SJCRH30 (cell line): ENCODE results near the gene HAGH. TPM values are rescaled to one million over a fixed set of nuclear protein-coding genes. Genes with fewer than 3 reads are reported as not detected.

ENCODE experiments used
- DNase-seq, 2 experiments: peaks; one replicate each; pipeline ENCODE4 v3.0.0-alpha.2; 2015 to 2020
- H3K27ac ChIP-seq: fragments of 250-450 bp; sonication (Bioruptor Pico); 2 replicates; pipeline ENCODE4 v1.5.1; 2020; ENCODE audit warnings: mild to moderate bottlenecking, moderate library complexity
- H3K27me3 ChIP-seq: fragments of 250-450 bp; sonication (Bioruptor Pico); 2 replicates; pipeline ENCODE4 v1.5.1; 2020; ENCODE audit warnings: mild to moderate bottlenecking, moderate library complexity
- H3K36me3 ChIP-seq: fragments of 250-450 bp; sonication (Bioruptor Pico); 2 replicates; pipeline ENCODE4 v1.5.1; 2020; ENCODE audit warnings: mild to moderate bottlenecking, moderate library complexity
- H3K4me1 ChIP-seq: fragments of 250-450 bp; sonication (Bioruptor Pico); 2 replicates; pipeline ENCODE4 v1.5.1; 2020; ENCODE audit warnings: mild to moderate bottlenecking, moderate library complexity
- H3K4me3 ChIP-seq: fragments of 250-450 bp; sonication (Bioruptor Pico); 2 replicates; pipeline ENCODE4 v1.5.1; 2020; ENCODE audit warnings: mild to moderate bottlenecking, moderate library complexity
- H3K9me3 ChIP-seq: fragments of 250-450 bp; sonication (Bioruptor Pico); replicated peaks from 2 replicates; pipeline ENCODE4 v1.5.1; 2020; ENCODE audit warnings: mild to moderate bottlenecking, moderate library complexity
- total RNA-seq: library from RNA; depleted of rRNA; stranded (reverse); fragments of >200 nt; shearing (Covaris generic); gene quantifications from 2 replicates; pipeline ENCODE4 v1.2.3, GENCODE V29; 2014

HAGH gene
- total RNA-seq, 1 experiment from 2014 or later: 14.6 TPM

DNA sequence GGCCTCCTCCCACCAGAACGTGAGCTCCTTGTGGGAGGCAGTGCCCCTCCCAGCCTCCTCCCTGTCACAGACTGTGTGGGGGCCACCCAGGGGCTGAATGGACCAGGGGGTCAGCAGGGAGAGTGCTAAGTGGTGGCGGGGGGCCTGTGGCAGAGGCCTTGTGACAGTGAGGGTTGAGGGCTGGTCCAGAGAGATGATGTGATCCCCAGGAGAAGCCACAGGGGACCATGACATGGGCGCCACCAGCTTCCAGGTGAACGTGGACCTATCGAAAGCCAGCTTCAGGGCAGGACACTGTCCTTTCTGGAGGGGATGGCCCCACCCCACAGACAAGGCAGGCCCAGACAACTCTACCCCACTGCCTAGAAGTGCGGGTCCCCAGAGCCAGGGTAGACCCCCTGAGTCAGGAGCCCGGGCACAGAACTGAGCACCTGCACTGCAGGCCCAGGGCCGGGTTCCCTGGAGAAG is 47.4 kb downstream of the HAGH start:
- Histone ChIP-seq H3K4me3 (no peak overlapping the region), H3K4me1 (peaks cover 2% of the 10 kb centered on the region; the same call in 1 of the 2 replicates), H3K9me3 (no peaks in the 10 kb centered on the region), H3K27me3 (no peaks in the 10 kb centered on the region), H3K27ac (no peak overlapping the region), H3K36me3 (no peaks in the 10 kb centered on the region)
- no peak for DNase-seq

DNA sequence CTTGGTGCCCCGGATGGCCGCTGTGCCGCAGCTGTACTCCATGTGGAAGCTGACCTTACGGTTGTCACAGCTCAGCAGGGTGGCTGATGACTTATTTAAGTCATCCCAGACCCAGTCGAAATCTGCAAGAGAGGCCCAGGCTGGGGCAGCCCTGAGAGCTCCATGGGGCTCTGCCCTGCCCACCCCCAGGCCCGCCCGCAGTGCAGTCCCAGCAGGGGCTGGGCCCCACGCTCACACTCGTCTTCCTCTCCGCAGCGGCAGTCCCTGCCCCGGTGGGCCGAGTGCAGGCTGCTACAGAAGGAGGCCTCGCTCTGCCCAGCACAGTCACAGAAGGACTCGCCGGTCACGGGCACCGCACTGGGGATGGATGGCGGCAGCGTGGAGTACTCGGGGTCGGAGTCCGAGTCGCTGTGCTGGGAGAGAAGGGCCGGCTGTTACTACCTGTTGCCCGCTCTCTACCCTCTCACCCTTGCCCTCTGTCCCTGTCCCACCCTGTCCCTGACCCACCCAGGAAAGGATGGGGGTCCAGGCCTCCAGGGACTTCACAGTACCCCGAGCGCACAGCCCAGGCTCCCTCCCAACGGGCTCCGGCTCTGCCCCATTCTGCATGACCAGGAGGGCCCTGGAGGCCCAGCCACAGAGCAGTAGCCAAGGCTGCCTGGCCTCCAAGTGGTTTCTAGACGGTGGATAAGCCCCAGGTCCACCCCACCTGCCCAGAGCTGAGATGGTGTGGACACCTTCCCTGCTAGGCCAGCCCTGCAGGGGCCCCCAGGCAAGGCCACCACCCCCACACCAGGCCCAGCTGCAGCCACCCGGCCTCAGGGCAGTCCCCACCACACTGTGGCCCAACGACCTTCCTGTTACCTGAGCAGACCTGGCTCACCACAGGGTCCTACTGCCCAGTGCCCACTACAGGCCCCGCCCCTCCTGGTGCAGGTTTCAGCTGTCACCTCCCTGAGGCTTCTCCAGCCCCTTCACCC is 48.1 kb downstream of the HAGH start:
- H3K9me3 ChIP-seq: no peaks in the 10 kb centered on the region
- H3K36me3 ChIP-seq: no peaks in the 10 kb centered on the region

DNA sequence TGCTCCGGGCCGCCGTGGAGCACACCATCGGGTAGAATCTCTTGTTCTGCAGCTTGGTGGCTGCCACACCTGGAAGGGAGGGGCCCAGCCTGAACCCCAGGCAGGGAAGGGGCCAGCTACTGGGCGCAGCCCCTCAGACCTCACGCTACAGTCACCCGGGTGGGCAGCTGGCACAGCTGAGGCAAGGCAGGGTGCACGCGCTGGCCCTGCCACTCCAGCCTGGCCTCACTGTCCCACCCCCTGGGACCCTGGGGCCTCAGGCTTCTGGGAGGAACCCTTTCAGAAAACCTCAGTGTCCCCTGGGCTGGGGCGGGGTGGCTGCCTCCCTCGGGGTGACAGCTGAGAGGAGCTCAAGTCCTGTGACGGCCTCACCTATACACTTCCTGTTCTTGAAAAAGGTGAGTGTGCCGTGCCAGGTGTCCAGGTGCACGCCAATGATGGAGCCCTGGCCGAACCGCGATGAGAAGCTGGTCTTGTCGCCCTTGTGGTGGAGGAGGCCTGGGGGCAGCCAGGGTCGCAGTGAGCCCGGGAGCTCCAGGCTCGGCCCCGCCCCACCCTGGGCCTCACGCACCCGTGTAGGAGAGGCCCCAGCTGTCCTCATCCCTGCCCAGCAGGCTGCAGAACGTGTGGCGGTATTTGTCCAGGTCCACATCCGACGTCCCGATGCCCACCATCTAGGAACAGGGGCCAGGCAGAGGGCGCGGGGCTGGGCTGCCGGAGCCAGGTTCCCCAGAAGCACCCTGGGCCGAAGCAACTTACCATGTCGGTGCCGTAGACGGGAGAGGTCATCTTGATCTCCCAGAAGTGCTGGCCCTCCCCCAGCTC is 49.0 kb downstream of the HAGH start:
- no peak overlapping the region for H3K4me3 ChIP-seq
- H3K36me3 ChIP-seq: no peaks in the 10 kb centered on the region
- H3K27me3 ChIP-seq: no peaks in the 10 kb centered on the region
- DNase-seq: no peak
- H3K4me1 ChIP-seq: peaks cover 6% of the 10 kb centered on the region; the same call in 1 of the 2 replicates
- no peaks in the 10 kb centered on the region for H3K9me3 ChIP-seq
- no peak overlapping the region for H3K27ac ChIP-seq

More for the DNA sequence above, 48.1 kb downstream of the HAGH start:
- no peaks in the 10 kb centered on the region for H3K27me3 ChIP-seq
- no peak overlapping the region for H3K27ac ChIP-seq
- no peak overlapping the region for H3K4me3 ChIP-seq
- DNase-seq: no peak
- peaks cover 6% of the 10 kb centered on the region; the same call in 1 of the 2 replicates for H3K4me1 ChIP-seq

DNA sequence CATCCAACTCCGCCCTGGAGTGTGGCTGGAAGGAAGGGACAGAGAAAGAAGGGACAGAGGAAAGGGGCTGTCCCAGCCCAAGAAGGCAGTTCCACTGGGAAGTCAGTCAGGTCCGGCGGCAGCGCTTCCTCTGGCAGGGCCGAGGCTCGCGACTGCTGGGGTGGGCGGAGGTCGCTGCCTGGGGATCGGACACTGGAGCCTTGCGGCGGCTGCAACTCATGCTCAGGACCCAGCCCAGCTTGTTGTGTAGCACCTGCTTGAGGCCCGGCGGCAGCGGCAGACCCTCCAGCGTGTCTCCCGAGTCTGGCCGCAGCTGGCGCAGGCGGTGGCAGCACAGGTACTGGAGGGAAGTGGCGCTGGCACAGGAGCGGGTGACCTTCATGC is 49.6 kb downstream of the HAGH start:
- peaks cover 6% of the 10 kb centered on the region; the same call in 1 of the 2 replicates for H3K4me1 ChIP-seq

DNA sequence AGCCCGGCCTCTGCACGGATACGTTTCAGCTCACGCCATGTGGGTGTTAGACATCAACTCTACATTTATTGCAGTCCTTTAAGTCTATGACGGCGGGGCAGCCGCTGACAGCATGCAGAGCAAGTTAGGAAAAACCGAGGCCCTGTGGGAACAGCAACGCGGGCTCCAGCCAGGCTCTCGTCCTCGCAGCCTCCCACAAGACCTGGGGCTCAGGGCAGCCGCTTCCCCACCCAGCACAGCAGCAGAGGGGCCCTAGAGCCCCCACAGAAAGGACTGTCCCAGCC is 50.0 kb downstream of the HAGH start:
- H3K36me3 ChIP-seq: no peaks in the 10 kb centered on the region
- no peak overlapping the region for H3K27ac ChIP-seq
- no peak for DNase-seq
- no peaks in the 10 kb centered on the region for H3K27me3 ChIP-seq
- H3K4me3 ChIP-seq: no peak overlapping the region
- no peaks in the 10 kb centered on the region for H3K9me3 ChIP-seq
- peaks cover 6% of the 10 kb centered on the region; the same call in 1 of the 2 replicates for H3K4me1 ChIP-seq

More for the DNA sequence above, 49.6 kb downstream of the HAGH start:
- Histone ChIP-seq H3K27ac (no peak overlapping the region), H3K36me3 (no peaks in the 10 kb centered on the region), H3K4me3 (no peak overlapping the region), H3K27me3 (no peaks in the 10 kb centered on the region), H3K9me3 (no peaks in the 10 kb centered on the region)
- no peak for DNase-seq

DNA sequence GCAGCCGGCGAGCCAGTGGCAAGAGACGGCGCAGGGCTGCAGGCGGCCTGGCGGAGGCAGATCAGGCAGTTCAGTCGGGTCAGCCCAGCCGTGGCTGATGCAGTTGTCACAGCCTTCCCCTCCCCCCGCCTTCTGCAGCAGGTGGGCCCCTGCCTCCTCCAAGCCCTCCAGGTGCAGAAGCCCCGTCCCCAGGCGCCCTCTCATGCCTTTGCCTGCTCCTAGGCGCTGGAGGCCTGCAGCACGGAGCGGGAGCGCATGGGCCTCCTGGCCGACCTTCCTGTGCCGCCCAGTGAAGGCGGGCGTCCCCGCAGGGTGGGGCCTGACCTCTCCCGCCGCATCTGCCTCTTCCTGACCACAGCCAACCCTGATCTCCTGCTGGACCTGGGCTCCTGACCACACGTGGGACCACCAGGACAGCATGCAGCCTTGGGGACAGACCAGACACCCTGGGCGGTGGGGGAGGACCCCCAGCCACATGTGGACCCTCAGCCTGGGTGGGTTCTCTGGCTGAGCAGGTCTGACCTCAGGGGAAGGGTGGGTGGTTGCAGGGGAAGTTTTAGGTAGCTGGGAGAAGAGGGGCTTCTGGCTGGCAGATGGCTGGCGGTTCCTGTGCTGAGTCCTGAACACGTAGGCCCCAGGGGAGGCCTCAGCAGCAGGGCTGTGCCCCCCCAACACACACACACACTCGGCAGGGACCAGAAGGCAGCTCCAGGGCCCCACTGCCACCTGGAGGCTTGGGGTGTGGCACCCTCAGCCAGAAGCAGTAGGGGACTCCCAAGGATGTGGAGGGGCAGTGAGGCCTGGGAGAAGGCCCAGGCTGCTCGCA is 50.6 kb downstream of the HAGH start:
- Histone ChIP-seq H3K4me1 (peaks cover 6% of the 10 kb centered on the region; the same call in 1 of the 2 replicates), H3K27me3 (no peaks in the 10 kb centered on the region), H3K36me3 (no peaks in the 10 kb centered on the region), H3K27ac (no peak overlapping the region), H3K9me3 (no peaks in the 10 kb centered on the region), H3K4me3 (no peak overlapping the region)
- DNase-seq: no peak

DNA sequence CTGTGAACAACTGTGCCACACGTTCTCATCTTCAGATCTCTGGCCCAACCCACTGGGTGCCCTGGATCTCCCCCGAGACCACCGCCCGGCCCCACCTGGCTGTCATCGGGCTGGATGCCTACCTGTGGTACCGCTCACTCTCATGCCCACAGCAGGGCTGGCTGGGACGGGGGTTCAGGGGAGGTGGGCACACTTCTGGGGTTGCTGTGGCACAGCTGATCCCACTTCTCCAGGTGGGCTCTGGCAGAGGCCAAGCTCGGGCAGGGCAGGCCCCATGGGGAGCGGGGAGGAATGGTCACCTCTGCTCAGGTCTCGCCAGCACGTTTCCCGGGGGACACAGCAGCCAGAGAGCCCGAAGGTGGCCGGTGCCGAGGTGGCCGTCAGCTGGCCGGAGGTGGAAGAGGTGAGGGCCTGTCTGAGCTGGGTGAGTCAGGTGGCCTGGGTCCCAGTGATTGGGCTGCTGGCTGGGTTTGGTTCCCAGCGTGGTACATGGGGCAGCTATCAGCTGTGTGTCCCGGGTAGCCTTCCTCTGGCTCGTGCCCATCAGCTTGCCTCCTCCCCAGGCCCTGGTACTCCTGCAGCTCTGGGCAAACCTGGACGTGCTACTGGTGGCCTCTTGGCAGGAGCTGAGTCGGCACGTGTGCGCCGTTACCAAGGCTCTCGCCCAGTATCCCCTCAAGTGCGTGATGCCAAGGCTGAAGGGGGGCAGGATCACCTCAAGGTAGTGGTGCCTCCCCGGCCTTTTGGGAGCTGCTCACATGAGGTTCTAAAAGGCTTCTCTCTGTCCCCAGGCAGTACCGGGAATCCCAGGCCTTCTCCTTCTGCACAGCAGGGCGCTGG is 51.4 kb downstream of the HAGH start:
- H3K4me3 ChIP-seq: no peak overlapping the region
- H3K27me3 ChIP-seq: no peaks in the 10 kb centered on the region
- no peaks in the 10 kb centered on the region for H3K9me3 ChIP-seq
- H3K4me1 ChIP-seq: peaks cover 6% of the 10 kb centered on the region; the same call in 1 of the 2 replicates
- H3K36me3 ChIP-seq: peaks cover 6% of the 10 kb centered on the region; the same call in 1 of the 2 replicates
- H3K27ac ChIP-seq: no peak overlapping the region
- DNase-seq: no peak

DNA sequence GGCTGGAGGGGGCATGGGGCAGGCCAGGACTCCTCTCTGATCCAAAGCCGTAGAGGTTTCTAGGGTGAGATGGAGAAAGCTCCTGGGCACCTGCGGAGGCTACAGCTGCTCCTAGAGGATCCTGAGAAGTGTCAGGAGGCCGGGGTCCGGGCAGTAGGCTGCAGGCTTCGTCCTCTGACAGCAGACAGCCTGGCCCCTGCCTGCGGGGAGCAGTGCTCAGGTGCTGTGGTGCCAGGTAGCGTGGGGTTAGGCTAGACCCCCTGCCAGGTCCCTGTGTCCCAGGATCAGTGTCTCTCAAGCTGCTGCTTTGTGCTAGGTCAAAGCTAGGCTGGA is 52.2 kb downstream of the HAGH start:
- DNase-seq: no peak
- Histone ChIP-seq H3K4me3 (peak overlapping the region; percentile 97), H3K36me3 (peaks cover 8% of the 10 kb centered on the region; the same call in 1 of the 2 replicates), H3K27ac (no peak overlapping the region), H3K4me1 (peaks cover 6% of the 10 kb centered on the region; the same call in 1 of the 2 replicates), H3K9me3 (no peaks in the 10 kb centered on the region), H3K27me3 (no peaks in the 10 kb centered on the region)

DNA sequence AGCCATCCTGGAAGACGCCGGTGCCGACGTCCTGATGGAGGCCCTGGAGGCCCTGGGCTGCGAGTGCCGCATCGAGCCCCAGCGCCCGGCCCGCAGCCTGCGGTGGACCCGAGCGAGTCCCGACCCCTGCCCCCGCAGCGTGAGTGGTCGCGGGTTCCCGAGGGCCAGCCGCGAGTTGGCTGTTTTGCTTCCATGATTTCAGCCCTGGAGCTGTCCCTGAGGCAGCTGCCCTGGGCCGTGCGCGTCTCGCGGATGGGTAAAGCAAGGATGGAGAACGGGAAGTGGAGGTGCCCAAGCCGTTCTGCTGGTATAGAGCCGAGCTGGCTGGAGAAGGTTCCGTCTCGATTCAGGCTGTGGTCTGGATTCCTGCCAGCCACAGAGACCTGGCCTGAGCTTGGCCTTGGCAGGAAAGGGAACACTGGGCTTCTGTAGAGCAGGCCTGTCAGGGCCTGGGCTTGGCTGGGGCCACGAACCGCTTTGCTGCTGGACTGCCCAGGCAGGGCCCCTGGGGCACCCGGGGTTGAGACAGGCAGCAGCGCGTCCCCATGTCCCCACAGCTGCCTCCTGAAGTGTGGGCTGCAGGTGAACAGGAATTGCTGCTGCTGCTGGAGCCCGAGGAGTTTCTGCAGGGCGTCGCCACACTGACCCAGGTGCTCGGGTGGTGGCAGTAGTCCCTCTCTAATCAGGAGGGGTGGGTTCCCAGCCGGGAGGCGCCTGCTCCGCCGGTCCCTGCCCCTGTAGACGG is 52.8 kb downstream of the HAGH start:
- Histone ChIP-seq H3K4me3 (peak overlapping the region; percentile 97), H3K36me3 (peaks cover 8% of the 10 kb centered on the region; the same call in 1 of the 2 replicates), H3K9me3 (no peaks in the 10 kb centered on the region), H3K27me3 (no peaks in the 10 kb centered on the region), H3K27ac (peak overlapping the region; percentile 71), H3K4me1 (peaks cover 6% of the 10 kb centered on the region; the same call in 1 of the 2 replicates)
- DNase-seq: peak in 1 of 2 experiments; percentile 33

DNA sequence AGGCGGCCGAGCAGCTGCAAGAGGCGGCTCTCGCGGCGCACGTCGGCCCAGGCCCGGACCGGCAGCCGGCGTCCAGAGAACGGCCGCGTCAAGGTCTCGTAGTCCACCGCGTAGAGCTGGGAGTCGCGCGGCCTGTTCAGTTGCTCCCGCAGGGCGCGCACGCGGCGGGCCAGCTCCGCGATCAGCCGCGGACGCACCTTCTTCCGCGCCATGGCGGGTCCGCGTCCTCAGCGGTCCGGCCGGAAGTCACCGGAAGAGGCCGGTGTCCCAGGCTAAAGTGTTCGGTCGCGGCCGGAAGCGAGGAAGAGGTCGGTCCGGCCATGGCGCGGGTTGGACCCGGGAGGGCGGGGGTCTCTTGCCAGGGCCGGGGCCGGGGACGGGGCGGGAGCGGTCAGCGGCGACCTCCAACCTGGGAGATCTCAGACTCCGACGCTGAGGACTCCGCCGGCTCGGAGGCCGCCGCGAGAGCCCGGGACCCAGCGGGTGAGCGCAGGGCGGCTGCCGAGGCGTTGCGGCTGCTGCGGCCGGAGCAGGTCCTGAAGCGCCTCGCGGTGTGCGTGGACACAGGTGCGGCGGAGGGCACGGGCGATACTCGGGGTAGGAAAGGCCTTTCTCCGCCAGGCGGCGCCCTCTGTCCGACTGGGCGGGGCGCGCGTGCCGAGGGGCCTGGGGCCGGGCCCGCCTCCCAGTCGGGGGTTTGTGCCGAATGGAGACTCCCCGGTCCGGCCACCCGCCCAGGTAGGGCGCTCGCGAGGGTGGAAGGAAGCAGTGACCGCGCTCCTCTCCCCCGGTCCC is 53.5 kb downstream of the HAGH start, which contains the start of gene MRPS34:
Gene MRPS34, minus strand, starts transcription at position 227 of the 795 bp plus-strand sequence. Its CDS starts 15 bp downstream, at position 212.
- H3K27me3 ChIP-seq: no peaks in the 10 kb centered on the region
- DNase-seq: peak; percentile 86 to 88
- peak within 1 kb of the TSS; percentile 97 for H3K4me3 ChIP-seq
- peaks cover 6% of the 10 kb centered on the region; the same call in 1 of the 2 replicates for H3K4me1 ChIP-seq
- peak within 1 kb of the TSS; percentile 71 for H3K27ac ChIP-seq
- H3K36me3 ChIP-seq: peaks cover 8% of the 10 kb centered on the region; the same call in 1 of the 2 replicates
- H3K9me3 ChIP-seq: no peaks in the 10 kb centered on the region

DNA sequence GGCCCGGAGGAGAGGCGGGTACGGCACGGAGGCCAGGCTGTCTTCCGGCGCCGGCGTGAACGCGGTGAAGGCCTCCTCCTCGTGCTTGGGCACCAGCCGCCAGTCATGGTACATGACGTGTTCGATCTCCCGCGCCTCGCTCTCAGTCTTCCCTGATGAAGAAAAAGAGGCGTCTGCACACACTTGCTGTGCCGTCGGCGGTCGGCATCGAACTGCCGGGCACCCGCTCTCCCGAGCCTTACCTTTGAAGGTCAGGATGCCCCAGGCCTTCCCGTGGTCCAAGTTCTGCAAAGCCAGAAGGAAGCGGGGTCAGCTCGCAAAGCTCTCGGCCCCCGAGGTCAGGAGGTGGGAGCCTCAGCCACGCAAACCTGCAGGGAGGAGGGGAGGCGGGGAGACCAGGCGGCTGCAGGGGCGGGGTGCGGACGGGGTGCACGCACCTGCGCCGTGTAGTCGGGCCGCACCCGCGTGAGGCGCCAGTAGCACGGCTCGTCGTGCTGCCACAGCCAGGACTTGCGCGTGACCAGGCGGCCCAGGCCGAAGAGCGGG is 54.2 kb downstream of the HAGH start, which contains the start of gene EME2:
Gene EME2, plus strand, starts transcription at position 449 of the 546 bp plus-strand sequence. CDS start 418 bp downstream, outside the sequence.
- Histone ChIP-seq H3K4me3 (peak within 1 kb of the TSS; percentile 97), H3K4me1 (peaks cover 6% of the 10 kb centered on the region; the same call in 1 of the 2 replicates), H3K27ac (peak within 1 kb of the TSS; percentile 71), H3K9me3 (no peaks in the 10 kb centered on the region), H3K27me3 (no peaks in the 10 kb centered on the region), H3K36me3 (peaks cover 8% of the 10 kb centered on the region; the same call in 1 of the 2 replicates)
- no peak for DNase-seq
